Endothelial cell (in vitro differentiated cells): ENCODE data around the gene DPEP1. TPM values are rescaled to one million over a fixed set of nuclear protein-coding genes. Genes with fewer than 3 reads are reported as not detected.
A peak's percentile ranks its signal among the peaks of the same experiment; 100 is the strongest.

Experiments
- DNase-seq: peaks from one replicate; pipeline ENCODE4 v3.0.0; 2021; ENCODE audit warnings: low spot score
- H3K27ac Mint-ChIP-seq: one replicate; pipeline ENCODE4 v1.8.0; 2021; ENCODE audit warnings: mixed read lengths, inconsistent platforms; ENCODE audit not compliant: unreplicated experiment
- H3K27me3 Mint-ChIP-seq: one replicate; pipeline ENCODE4 v1.8.0; 2021; ENCODE audit warnings: mild to moderate bottlenecking, moderate library complexity, mixed read lengths, inconsistent platforms; ENCODE audit not compliant: unreplicated experiment
- H3K36me3 Mint-ChIP-seq: one replicate; pipeline ENCODE4 v1.8.0; 2021; ENCODE audit warnings: mild to moderate bottlenecking, low read depth, mixed read lengths, inconsistent platforms; ENCODE audit not compliant: unreplicated experiment
- H3K4me1 Mint-ChIP-seq: one replicate; pipeline ENCODE4 v1.8.0; 2021; ENCODE audit warnings: mild to moderate bottlenecking, mixed read lengths, inconsistent platforms; ENCODE audit not compliant: unreplicated experiment
- H3K4me3 Mint-ChIP-seq: one replicate; pipeline ENCODE4 v1.8.0; 2021; ENCODE audit warnings: mild to moderate bottlenecking, mixed read lengths, inconsistent platforms; ENCODE audit not compliant: unreplicated experiment
- H3K9me3 Mint-ChIP-seq: one replicate; pipeline ENCODE4 v1.8.0; 2021; ENCODE audit warnings: mixed read lengths, inconsistent platforms; ENCODE audit not compliant: unreplicated experiment
- long read RNA-seq: library from polyadenylated mRNA; unstranded; transcript quantifications from one replicate; pipeline ENCODE4 v2.0.0, GENCODE V29; 2020; ENCODE audit not compliant: unreplicated experiment
- total RNA-seq: library from RNA; stranded (reverse); fragmentation: NEBNext Ultra II Directional; extraction: Animal tissue kit (Norgen Biotek cat#: 25700); gene quantifications from one replicate; pipeline ENCODE4 v1.2.1, GENCODE V29; 2021; ENCODE audit not compliant: unreplicated experiment
- TF ChIP-seq, protein P1 (sequence below): fragments of 200-600 bp; sonication (generic); IDR thresholded peaks from one replicate; pipeline ENCODE4 v1.5.0; 2021; ENCODE audit warnings: antibody characterized with exemption; ENCODE audit not compliant: unreplicated experiment

DPEP1 gene
- total RNA-seq = 118 TPM
- long read RNA-seq, transcript DPEP1-205 (9 exons, 1,772 nt) = major isoform, 6 of 195 reads
- long read RNA-seq, transcript DPEP1-201 (10 exons, 1,592 nt) = minor isoform, 5 of 195 reads
- long read RNA-seq, partial matches to known transcripts = 3 of 195 reads
- long read RNA-seq, other reads (novel, unspliced or antisense) = 181 of 195 reads

DNA sequence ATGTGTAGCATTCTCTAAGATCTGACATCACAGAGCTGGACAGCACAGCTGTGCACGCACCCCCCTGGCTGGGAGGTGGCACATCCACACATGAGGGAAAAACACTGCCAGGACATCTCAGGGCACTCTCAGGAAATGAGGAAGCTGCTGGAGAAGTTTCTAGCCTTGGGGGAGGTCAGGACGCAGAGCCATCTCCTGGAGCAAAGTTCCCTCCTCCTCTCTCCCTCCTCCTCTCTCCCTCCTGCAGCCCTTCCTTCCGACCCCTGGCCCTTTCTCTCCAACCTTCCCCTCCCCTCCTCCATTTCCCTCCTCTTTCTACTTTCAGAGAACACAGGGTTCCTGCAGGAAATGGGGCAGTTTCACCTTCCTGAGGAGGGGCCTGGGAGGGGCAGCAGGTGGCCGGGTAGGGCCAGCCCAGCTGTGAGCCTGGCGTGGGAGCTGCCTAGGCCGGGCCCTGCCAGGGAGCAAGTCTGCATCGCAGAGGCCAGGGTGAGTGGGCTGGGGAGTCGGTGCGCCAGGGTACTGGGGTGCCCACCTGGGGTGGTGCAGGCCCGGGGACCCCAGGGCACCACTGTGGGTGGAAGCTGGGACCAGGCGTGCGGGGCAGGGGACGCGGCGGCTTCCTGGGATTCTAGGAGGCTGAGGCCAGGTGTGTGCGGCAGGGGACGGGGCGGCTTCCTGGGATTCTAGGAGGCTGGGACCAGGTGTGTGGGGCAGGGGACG, at the start of gene DPEP1:
TSS of gene DPEP1 (plus strand) at position 412 of the 723 bp plus-strand sequence. CDS start 16,769 bp downstream, outside the sequence.
- Mint-ChIP-seq H3K27me3 (peaks cover 15% of the 10 kb centered on the region), H3K36me3 (peaks cover 20% of the 10 kb centered on the region), H3K27ac (peak within 1 kb of the TSS; percentile 75), H3K9me3 (peaks cover 5% of the 10 kb centered on the region), H3K4me1 (peaks cover 33% of the 10 kb centered on the region), H3K4me3 (peak within 1 kb of the TSS; percentile 51)
- no peak for DNase-seq
- TF ChIP-seq, protein P1, sequence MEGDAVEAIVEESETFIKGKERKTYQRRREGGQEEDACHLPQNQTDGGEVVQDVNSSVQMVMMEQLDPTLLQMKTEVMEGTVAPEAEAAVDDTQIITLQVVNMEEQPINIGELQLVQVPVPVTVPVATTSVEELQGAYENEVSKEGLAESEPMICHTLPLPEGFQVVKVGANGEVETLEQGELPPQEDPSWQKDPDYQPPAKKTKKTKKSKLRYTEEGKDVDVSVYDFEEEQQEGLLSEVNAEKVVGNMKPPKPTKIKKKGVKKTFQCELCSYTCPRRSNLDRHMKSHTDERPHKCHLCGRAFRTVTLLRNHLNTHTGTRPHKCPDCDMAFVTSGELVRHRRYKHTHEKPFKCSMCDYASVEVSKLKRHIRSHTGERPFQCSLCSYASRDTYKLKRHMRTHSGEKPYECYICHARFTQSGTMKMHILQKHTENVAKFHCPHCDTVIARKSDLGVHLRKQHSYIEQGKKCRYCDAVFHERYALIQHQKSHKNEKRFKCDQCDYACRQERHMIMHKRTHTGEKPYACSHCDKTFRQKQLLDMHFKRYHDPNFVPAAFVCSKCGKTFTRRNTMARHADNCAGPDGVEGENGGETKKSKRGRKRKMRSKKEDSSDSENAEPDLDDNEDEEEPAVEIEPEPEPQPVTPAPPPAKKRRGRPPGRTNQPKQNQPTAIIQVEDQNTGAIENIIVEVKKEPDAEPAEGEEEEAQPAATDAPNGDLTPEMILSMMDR = no peak

DNA sequence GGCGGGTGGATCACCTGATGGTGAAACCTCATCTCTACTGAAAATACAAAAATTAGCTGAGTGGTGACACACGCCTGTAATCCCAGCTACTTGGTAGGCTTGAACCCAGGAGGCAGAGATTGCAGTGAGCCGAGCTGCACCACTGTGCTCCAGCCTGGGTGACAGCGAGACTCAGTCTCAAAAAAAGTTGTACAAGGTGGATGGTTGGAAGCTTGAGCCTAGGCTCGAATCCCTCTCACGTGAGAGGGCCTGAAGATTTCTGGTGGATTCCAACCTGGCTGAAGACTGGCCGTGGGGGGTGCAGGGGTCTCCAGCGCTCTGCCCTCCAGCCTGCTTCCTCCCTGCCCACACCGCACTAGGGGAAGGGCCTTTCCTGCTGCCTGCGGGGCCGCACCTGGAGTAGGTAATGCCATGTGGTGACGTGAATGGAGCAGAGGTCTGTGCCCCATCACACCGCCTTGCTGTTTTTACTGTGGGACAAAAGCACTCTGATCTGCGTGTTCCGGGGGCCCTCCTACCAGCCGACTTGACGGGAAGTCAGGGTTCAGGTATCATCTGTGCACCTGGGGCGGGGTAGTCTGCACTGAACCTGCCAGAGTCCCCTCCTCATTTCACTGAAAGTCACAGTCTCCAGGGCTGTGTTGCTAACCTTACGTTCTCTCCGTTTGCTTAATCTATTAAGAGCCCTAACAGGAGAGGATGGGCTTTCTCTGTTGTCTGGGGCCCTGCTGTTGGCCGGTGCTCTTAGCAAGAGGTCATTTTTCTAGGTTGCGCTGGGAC, 48.8 kb upstream of the DPEP1 start:
- peaks cover 38% of the 10 kb centered on the region for H3K4me1 Mint-ChIP-seq
- peak overlapping the region; percentile 77 for H3K4me3 Mint-ChIP-seq
- DNase-seq = no peak
- no peaks in the 10 kb centered on the region for H3K9me3 Mint-ChIP-seq
- peaks cover 14% of the 10 kb centered on the region for H3K27me3 Mint-ChIP-seq
- H3K27ac Mint-ChIP-seq = no peak overlapping the region
- H3K36me3 Mint-ChIP-seq = peaks cover 36% of the 10 kb centered on the region
- TF ChIP-seq, protein P1 = no peak

DNA sequence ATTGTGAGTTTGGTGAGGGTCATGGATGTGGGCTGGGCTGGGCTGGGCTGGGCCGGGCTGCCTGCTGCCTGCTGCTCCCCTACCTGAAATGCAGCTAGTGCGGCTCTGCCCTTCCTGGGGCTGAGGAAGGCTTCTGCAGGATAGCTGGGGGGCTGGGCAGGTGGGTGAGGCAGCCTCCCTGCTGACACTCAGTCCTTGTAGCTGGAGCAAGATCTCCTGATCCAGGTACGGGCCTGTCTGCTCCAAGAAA, 48.3 kb upstream of the DPEP1 start:
- H3K36me3 Mint-ChIP-seq = peaks cover 33% of the 10 kb centered on the region
- H3K27ac Mint-ChIP-seq = no peak overlapping the region
- peaks cover 34% of the 10 kb centered on the region for H3K4me1 Mint-ChIP-seq
- TF ChIP-seq, protein P1 = no peak
- peak overlapping the region; percentile 37 for H3K4me3 Mint-ChIP-seq
- peaks cover 12% of the 10 kb centered on the region for H3K27me3 Mint-ChIP-seq
- no peaks in the 10 kb centered on the region for H3K9me3 Mint-ChIP-seq
- no peak for DNase-seq

DNA sequence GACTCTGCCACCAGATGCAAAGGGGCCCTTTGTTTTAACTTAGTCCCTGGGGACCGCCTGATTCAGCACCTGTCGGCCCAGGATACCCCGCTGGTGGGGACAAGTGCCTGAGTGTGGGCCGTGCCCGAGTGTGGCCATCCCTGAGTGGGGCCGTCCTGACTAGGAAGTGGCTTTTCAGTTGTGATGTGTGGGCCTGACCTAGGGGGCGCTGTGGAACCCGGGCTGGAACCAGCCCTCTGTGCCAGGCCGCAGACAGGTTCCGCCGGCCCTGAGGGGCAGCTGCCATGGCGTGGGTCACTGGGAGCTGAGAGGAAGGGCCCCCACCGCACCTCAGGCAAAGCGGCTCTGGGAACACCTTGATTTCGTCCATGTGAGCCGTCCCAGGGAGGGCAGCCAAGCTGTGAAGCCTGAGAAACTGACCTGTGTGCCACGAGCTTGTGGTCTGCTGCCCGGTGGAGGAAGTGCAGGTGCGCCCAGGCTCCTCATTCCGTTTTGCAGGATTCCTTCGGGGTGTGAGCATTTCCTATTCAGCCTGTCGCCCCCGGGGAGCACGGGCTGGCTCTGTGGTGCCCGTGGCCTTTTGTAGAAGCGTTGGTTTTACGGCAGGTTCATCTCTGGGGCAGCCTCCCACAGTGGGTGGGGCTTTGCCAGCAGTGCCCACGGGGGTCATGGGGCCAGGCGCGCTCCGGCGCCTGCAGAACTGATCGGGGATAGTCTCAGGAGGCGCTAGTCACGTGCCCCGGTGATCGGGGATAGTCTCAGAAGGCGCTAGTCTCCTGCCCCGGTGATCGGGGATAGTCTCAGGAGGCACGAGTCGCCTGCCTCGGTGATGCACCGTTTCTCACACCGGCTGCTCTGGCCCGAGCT, 47.7 kb upstream of the DPEP1 start:
- TF ChIP-seq, protein P1 = peak; percentile 71
- Mint-ChIP-seq H3K4me1 (peaks cover 34% of the 10 kb centered on the region), H3K4me3 (no peak overlapping the region), H3K36me3 (peaks cover 33% of the 10 kb centered on the region), H3K9me3 (no peaks in the 10 kb centered on the region), H3K27me3 (peaks cover 12% of the 10 kb centered on the region), H3K27ac (no peak overlapping the region)
- DNase-seq = peak; percentile 56
